GM12878 (cell line): ENCODE measurements around the gene COL5A1. TPM values are rescaled to one million over a fixed set of nuclear protein-coding genes. Genes with fewer than 3 reads are reported as not detected.

Experiments used
- ATAC-seq: fragments of 200-7000 bp; cut with Tn5 transposase; 3 replicates; pipeline ENCODE4 v1.9.1; 2020; ENCODE audit warnings: mild to moderate bottlenecking, moderate library complexity
- BruUV-seq: library from RNA; stranded (reverse); fragments of 400-500 nt; replicated peaks from 2 replicates; lab custom pipeline; 2021; lab: Mats Ljungman, UMichigan
- CTCF ChIA-PET: fragments of 300-600 bp; sonication (Branson Sonifier 250); formaldehyde crosslinking; extraction: SDS; loops from one replicate; lab custom pipeline; 2021; ENCODE audit warnings: inconsistent platforms; lab: Yijun Ruan, JAX
- POLR2A ChIA-PET: fragments of 350-600 bp; formaldehyde crosslinking; extraction: SDS; loops from one replicate; lab custom pipeline; 2021; ENCODE audit warnings: inconsistent platforms; lab: Charles Lee
- RAD21 ChIA-PET: fragments of 300-600 bp; sonication (Branson Sonifier 250); formaldehyde crosslinking; loops from one replicate; lab custom pipeline; 2023; ENCODE audit warnings: antibody characterized with exemption; ENCODE audit not compliant: unreplicated experiment; lab: Charles Lee
- SMC1A ChIA-PET: fragments of 300-600 bp; sonication (Branson Sonifier 250); formaldehyde crosslinking; loops from one replicate; lab custom pipeline; 2023; ENCODE audit not compliant: unreplicated experiment, uncharacterized antibody; lab: Charles Lee
- DNase-seq: peaks from one replicate; pipeline ENCODE4 v3.0.0-alpha.2; 2011; ENCODE audit warnings: low read depth, low spot score
- FAIRE-seq: peaks from 3 replicates; lab custom pipeline; 2011; peaks lifted over from hg19 to GRCh38; lab: Jason Lieb, UNC
- H2AFZ ChIP-seq: 2 replicates; pipeline ENCODE4 v1.6.0; 2011; ENCODE audit warnings: low read depth, low read length, control low read depth; ENCODE audit not compliant: control insufficient read depth
- H3K27ac ChIP-seq: 2 replicates; pipeline ENCODE4 v1.5.1; 2011; ENCODE audit warnings: control low read depth; ENCODE audit not compliant: control insufficient read depth, insufficient read depth
- H3K27me3 ChIP-seq, 2 experiments: replicated peaks in 1 of 2; 2 replicates each; pipeline versions ENCODE4 v1.6.0 to v1.6.1; 2011; ENCODE audit warnings: low read length in 1 of 2; ENCODE audit not compliant: control insufficient read depth in 2 of 2, insufficient read depth in 2 of 2
- H3K36me3 ChIP-seq, 2 experiments: 2 replicates each; pipeline ENCODE4 v1.5.1; 2011; ENCODE audit warnings: low read length in 1 of 2; ENCODE audit not compliant: control insufficient read depth in 2 of 2, insufficient read depth in 2 of 2
- H3K4me1 ChIP-seq: 2 replicates; pipeline ENCODE4 v1.6.1; 2011; ENCODE audit warnings: mild to moderate bottlenecking, low read length, moderate library complexity, mixed read lengths; ENCODE audit not compliant: control insufficient read depth, insufficient read depth
- H3K4me2 ChIP-seq: 2 replicates; pipeline ENCODE4 v1.6.0; 2011; ENCODE audit warnings: control low read depth; ENCODE audit not compliant: control insufficient read depth, insufficient read depth
- H3K4me3 ChIP-seq: fragments of 200-600 bp; sonication (generic); 2 replicates; pipeline ENCODE4 v1.5.1; 2016
- H3K79me2 ChIP-seq: 2 replicates; pipeline ENCODE4 v1.6.0; 2011; ENCODE audit warnings: low read length; ENCODE audit not compliant: control insufficient read depth, insufficient read depth
- H3K9ac ChIP-seq: 2 replicates; pipeline ENCODE4 v1.8.0; 2011; ENCODE audit warnings: low read length, control low read depth, mixed read lengths; ENCODE audit not compliant: control insufficient read depth, insufficient read depth
- H3K9me3 ChIP-seq: replicated peaks from 3 replicates; pipeline ENCODE4 v1.5.1; 2011; ENCODE audit warnings: mild to moderate bottlenecking, low read length; ENCODE audit not compliant: control insufficient read depth, insufficient read depth
- H4K20me1 ChIP-seq: 2 replicates; pipeline ENCODE4 v1.6.0; 2011; ENCODE audit not compliant: control insufficient read depth, insufficient read depth
- BRCA1 ChIP-seq: IDR thresholded peaks from 2 replicates; pipeline ENCODE4 v1.6.1; 2011; ENCODE audit warnings: low read depth, low read length, improper control_type of control experiment
- CHD2 ChIP-seq: IDR thresholded peaks from 2 replicates; pipeline ENCODE4 v1.6.1; 2011; ENCODE audit warnings: low read depth, low read length, improper control_type of control experiment, borderline replicate concordance
- ESRRA ChIP-seq: IDR thresholded peaks from 2 replicates; pipeline ENCODE4 v1.6.1; 2012; ENCODE audit warnings: mild to moderate bottlenecking, low read length, improper control_type of control experiment
- GABPA ChIP-seq: IDR thresholded peaks from 2 replicates; pipeline ENCODE4 v1.6.1; 2014; ENCODE audit warnings: antibody characterized with exemption, low read depth, mild to moderate bottlenecking, inconsistent platforms
- HDGF ChIP-seq: fragments of 450-650 bp; IDR thresholded peaks from 2 replicates; pipeline ENCODE4 v1.6.1; 2016; ENCODE audit warnings: antibody characterized with exemption
- LARP7 ChIP-seq: fragments of 450-650 bp; IDR thresholded peaks from 2 replicates; pipeline ENCODE4 v1.6.1; 2017; ENCODE audit warnings: mild to moderate bottlenecking
- MTA2 ChIP-seq: fragments of 450-650 bp; IDR thresholded peaks from 2 replicates; pipeline ENCODE4 v1.6.1; 2016; ENCODE audit warnings: low read depth, mild to moderate bottlenecking, moderate library complexity
- NFYB ChIP-seq: IDR thresholded peaks from 2 replicates; pipeline ENCODE4 v1.6.1; 2011; ENCODE audit warnings: low read depth, mild to moderate bottlenecking, low read length, improper control_type of control experiment, moderate library complexity; ENCODE audit not compliant: insufficient read depth
- SIN3A ChIP-seq: IDR thresholded peaks from 2 replicates; pipeline ENCODE4 v1.6.1; 2012; ENCODE audit warnings: low read depth, low read length, improper control_type of control experiment
- SMAD5 ChIP-seq: IDR thresholded peaks from 2 replicates; pipeline ENCODE4 v1.6.1; 2016; ENCODE audit warnings: antibody characterized with exemption, low read depth
- SP1 ChIP-seq: IDR thresholded peaks from one replicate; pipeline ENCODE4 v1.6.1; 2011; ENCODE audit warnings: low read depth, low read length
- WGBS: methylation state at CpG from one replicate; pipeline ENCODE4 v1.1.6; 2016; ENCODE audit warnings: low lambda C conversion rate; ENCODE audit not compliant: insufficient replicate concordance, insufficient coverage; ENCODE audit errors: missing lambda C conversion rate; 5-methylcytosine and 5-hydroxymethylcytosine counted together
- in situ Hi-C: fragments of 300-500 bp; cut with MboI; formaldehyde crosslinking; loops from 9 replicates; pipeline ENCODE4 v1.14.3; 2018; ENCODE audit warnings: mixed read lengths
- intact Hi-C: fragments of 100-400 bp; cut with micrococcal nuclease; formaldehyde crosslinking; loops from one replicate; pipeline ENCODE4 v1.14.2; 2022; ENCODE audit not compliant: unreplicated experiment
- polyA plus RNA-seq, 11 experiments: library from polyadenylated mRNA; depleted of rRNA in 4 of 11; unstranded in 6 of 11; stranded (reverse) in 5 of 11; fragments of >200 nt; fragmentation: Nextera tagmentation in 4 of 11; fragmentation: Illumina TruSeq in 1 of 11; extraction: Ambion mirVana in 4 of 11; extraction: Trizol in 1 of 11; gene quantifications; 1 replicate in 1 of 11; 2 replicates in 10 of 11; pipeline versions ENCODE4 v1.2.1 to v1.2.3, GENCODE V29; 2011 to 2016; ENCODE audit warnings: inconsistent platforms in 2 of 11, missing spikeins in 2 of 11, low read depth in 1 of 11
- total RNA-seq, 4 experiments: library from RNA; depleted of rRNA in 3 of 4; stranded (reverse); fragments of >200 nt in 3 of 4; fragmentation: Illumina TruSeq in 1 of 4; extraction: Trizol in 1 of 4; gene quantifications; 2 replicates each; pipeline versions ENCODE4 v1.2.1 to v1.2.3, GENCODE V29; 2013 to 2021
- TF ChIP-seq, protein P1 (sequence below): fragments of 450-650 bp; IDR thresholded peaks from 2 replicates; pipeline ENCODE4 v1.6.1; 2017; ENCODE audit warnings: mild to moderate bottlenecking
- TF ChIP-seq, protein P2 (sequence below): fragments of 450-650 bp; IDR thresholded peaks from 2 replicates; pipeline ENCODE4 v1.6.1; 2017; ENCODE audit warnings: mild to moderate bottlenecking, moderate library complexity
- TF ChIP-seq, protein P3 (sequence below): fragments of 450-650 bp; IDR thresholded peaks from 2 replicates; pipeline ENCODE4 v1.6.1; 2016; ENCODE audit warnings: mild to moderate bottlenecking
- TF ChIP-seq, protein P4 (sequence below): IDR thresholded peaks from 2 replicates; pipeline ENCODE4 v1.6.1; 2012; ENCODE audit warnings: low read depth, low read length, improper control_type of control experiment
- TF ChIP-seq, protein P5 (sequence below): IDR thresholded peaks from 2 replicates; pipeline ENCODE4 v1.6.1; 2012; ENCODE audit warnings: low read depth, low read length, improper control_type of control experiment

The COL5A1 gene
- total and polyA plus RNA-seq, 10 of the 15 experiments (the other 5 are each of a cell fraction or from before 2014, with no cell fraction given), result under 0.01 to 0.15 (median 0.13) TPM; not detected in 4

DNA sequence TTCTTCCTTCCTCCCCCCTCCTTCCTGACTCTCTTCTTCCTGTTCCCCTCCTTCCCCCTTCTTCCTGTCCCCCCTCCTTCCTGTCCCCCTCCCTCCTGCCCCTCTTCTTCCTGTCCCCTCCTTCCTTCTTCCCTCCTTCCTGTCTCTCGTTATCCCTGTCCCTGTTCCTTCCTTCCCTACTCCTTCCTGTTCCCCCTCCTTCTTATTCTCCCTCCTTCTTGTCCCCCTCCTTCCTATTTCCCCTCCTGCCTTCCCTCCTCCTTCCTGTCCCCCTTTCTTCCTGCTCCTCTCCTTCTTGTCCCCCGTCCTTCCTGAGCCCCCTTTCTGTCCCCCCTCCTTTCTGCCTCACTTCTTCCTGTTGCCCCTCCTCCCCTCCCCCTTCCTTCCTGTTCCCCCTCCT is 70.6 kb downstream of the COL5A1 start (continued):
- no peak for TF ChIP-seq SIN3A
- no peak for TF ChIP-seq SP1
- TF ChIP-seq, protein P1, sequence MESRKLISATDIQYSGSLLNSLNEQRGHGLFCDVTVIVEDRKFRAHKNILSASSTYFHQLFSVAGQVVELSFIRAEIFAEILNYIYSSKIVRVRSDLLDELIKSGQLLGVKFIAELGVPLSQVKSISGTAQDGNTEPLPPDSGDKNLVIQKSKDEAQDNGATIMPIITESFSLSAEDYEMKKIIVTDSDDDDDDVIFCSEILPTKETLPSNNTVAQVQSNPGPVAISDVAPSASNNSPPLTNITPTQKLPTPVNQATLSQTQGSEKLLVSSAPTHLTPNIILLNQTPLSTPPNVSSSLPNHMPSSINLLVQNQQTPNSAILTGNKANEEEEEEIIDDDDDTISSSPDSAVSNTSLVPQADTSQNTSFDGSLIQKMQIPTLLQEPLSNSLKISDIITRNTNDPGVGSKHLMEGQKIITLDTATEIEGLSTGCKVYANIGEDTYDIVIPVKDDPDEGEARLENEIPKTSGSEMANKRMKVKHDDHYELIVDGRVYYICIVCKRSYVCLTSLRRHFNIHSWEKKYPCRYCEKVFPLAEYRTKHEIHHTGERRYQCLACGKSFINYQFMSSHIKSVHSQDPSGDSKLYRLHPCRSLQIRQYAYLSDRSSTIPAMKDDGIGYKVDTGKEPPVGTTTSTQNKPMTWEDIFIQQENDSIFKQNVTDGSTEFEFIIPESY, result no peak
- no peak for TF ChIP-seq HDGF

DNA sequence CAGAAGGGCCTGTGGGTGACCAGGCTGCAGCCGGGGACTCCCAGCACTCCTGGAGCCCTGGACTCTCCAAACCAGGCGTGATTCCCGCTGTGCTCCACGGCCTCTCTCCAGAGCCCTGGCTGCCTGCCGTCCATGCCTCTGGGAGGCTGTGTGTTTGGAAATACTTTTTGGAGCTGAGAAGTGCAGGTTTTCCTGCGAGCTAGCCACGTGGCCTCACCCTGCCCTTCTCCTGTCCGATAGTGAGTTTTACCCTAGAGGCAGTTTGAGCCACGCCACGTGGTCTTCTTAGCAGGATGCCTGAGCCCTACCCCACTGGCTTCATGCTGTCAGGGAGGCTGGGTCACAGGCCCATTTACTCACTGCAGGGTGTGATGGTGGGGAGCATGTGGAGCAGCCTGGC is 71.3 kb downstream of the COL5A1 start:
- no peaks in the 10 kb centered on the region; the same call in 2 of the 3 replicates for H3K9me3 ChIP-seq
- TF ChIP-seq GABPA, result no peak
- TF ChIP-seq, protein P2, sequence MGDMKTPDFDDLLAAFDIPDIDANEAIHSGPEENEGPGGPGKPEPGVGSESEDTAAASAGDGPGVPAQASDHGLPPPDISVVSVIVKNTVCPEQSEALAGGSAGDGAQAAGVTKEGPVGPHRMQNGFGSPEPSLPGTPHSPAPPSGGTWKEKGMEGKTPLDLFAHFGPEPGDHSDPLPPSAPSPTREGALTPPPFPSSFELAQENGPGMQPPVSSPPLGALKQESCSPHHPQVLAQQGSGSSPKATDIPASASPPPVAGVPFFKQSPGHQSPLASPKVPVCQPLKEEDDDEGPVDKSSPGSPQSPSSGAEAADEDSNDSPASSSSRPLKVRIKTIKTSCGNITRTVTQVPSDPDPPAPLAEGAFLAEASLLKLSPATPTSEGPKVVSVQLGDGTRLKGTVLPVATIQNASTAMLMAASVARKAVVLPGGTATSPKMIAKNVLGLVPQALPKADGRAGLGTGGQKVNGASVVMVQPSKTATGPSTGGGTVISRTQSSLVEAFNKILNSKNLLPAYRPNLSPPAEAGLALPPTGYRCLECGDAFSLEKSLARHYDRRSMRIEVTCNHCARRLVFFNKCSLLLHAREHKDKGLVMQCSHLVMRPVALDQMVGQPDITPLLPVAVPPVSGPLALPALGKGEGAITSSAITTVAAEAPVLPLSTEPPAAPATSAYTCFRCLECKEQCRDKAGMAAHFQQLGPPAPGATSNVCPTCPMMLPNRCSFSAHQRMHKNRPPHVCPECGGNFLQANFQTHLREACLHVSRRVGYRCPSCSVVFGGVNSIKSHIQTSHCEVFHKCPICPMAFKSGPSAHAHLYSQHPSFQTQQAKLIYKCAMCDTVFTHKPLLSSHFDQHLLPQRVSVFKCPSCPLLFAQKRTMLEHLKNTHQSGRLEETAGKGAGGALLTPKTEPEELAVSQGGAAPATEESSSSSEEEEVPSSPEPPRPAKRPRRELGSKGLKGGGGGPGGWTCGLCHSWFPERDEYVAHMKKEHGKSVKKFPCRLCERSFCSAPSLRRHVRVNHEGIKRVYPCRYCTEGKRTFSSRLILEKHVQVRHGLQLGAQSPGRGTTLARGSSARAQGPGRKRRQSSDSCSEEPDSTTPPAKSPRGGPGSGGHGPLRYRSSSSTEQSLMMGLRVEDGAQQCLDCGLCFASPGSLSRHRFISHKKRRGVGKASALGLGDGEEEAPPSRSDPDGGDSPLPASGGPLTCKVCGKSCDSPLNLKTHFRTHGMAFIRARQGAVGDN, result no peak
- no peak for TF ChIP-seq ESRRA
- TF ChIP-seq LARP7, result no peak
- TF ChIP-seq, protein P3, sequence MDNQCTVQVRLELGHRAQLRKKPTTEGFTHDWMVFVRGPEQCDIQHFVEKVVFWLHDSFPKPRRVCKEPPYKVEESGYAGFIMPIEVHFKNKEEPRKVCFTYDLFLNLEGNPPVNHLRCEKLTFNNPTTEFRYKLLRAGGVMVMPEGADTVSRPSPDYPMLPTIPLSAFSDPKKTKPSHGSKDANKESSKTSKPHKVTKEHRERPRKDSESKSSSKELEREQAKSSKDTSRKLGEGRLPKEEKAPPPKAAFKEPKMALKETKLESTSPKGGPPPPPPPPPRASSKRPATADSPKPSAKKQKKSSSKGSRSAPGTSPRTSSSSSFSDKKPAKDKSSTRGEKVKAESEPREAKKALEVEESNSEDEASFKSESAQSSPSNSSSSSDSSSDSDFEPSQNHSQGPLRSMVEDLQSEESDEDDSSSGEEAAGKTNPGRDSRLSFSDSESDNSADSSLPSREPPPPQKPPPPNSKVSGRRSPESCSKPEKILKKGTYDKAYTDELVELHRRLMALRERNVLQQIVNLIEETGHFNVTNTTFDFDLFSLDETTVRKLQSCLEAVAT, result no peak
- TF ChIP-seq, protein P4, sequence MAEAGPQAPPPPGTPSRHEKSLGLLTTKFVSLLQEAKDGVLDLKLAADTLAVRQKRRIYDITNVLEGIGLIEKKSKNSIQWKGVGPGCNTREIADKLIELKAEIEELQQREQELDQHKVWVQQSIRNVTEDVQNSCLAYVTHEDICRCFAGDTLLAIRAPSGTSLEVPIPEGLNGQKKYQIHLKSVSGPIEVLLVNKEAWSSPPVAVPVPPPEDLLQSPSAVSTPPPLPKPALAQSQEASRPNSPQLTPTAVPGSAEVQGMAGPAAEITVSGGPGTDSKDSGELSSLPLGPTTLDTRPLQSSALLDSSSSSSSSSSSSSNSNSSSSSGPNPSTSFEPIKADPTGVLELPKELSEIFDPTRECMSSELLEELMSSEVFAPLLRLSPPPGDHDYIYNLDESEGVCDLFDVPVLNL, result no peak
- TF ChIP-seq NFYB, result no peak
- TF ChIP-seq, protein P5, sequence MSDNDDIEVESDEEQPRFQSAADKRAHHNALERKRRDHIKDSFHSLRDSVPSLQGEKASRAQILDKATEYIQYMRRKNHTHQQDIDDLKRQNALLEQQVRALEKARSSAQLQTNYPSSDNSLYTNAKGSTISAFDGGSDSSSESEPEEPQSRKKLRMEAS, result no peak
- no peak for TF ChIP-seq BRCA1
- no peak for TF ChIP-seq CHD2
- no peak for TF ChIP-seq SMAD5
- TF ChIP-seq MTA2, result no peak

More for the DNA sequence above, 71.3 kb downstream of the COL5A1 start:
- H3K4me2 ChIP-seq, result no peak overlapping the region
- H3K36me3 ChIP-seq, result no peaks in the 10 kb centered on the region
- ChIA-PET CTCF (no interaction called here), POLR2A (no interaction called here), RAD21 (no interaction called here), SMC1A (no interaction called here)
- ATAC-seq (no peak), DNase-seq (no peak), FAIRE-seq (no peak)
- H3K79me2 ChIP-seq, result no peaks in the 10 kb centered on the region
- intact Hi-C loops (no loop called here), in situ Hi-C loops (no loop called here)
- H2AFZ ChIP-seq, result no peak overlapping the region
- no peak overlapping the region for H3K9ac ChIP-seq
- no peaks in the 10 kb centered on the region for H4K20me1 ChIP-seq
- WGBS, result 34% methylated on average over 10 of the region's 10 CpGs
- H3K27me3 ChIP-seq, result no peaks in the 10 kb centered on the region
- H3K4me1 ChIP-seq, result no peaks in the 10 kb centered on the region
- H3K4me3 ChIP-seq, result no peak overlapping the region
- no peak overlapping the region for H3K27ac ChIP-seq
- no TSS peak for BruUV-seq
